HG03175 (cell line): Measurements from ENCODE around the gene PYGB.

Experiments used
- ATAC-seq: cut with Tn5 transposase; IDR thresholded peaks from one replicate; pipeline ENCODE4 v1.9.1; 2021; ENCODE audit warnings: mild to moderate bottlenecking, moderate library complexity; ENCODE audit not compliant: unreplicated experiment

Gene PYGB

GRCh38 chr20:25293507-25293906, 45.6 kb downstream of the PYGB start:
- no peak for ATAC-seq

GRCh38 chr20:25293910-25294458, 46.1 kb downstream of the PYGB start:
- ATAC-seq: no peak

- ATAC-seq: no peak
Measured at GRCh38 chr20:25294459-25295385, 46.8 kb downstream of the PYGB start.

GRCh38 chr20:25295386-25296093, 47.7 kb downstream of the PYGB start:
- no peak for ATAC-seq

- ATAC-seq: peak; percentile 29
Measured at GRCh38 chr20:25296094-25297093, 48.5 kb downstream of the PYGB start.

- peak; percentile 63 for ATAC-seq
Measured at GRCh38 chr20:25297141-25297905, 49.4 kb downstream of the PYGB start.

- ATAC-seq: no peak
Measured at GRCh38 chr20:25299806-25300205, 51.9 kb downstream of the PYGB start.

- no peak for ATAC-seq
Measured at GRCh38 chr20:25300496-25301170, 52.7 kb downstream of the PYGB start.

- no peak for ATAC-seq
Measured at GRCh38 chr20:25301357-25301920, 53.6 kb downstream of the PYGB start.

GRCh38 chr20:25302596-25302995, 54.7 kb downstream of the PYGB start:
- ATAC-seq: no peak

- ATAC-seq: no peak
Measured at GRCh38 chr20:25303292-25304024, 55.6 kb downstream of the PYGB start.

GRCh38 chr20:25304025-25304549, 56.2 kb downstream of the PYGB start:
- ATAC-seq: no peak

GRCh38 chr20:25306991-25307903, 59.4 kb downstream of the PYGB start:
- no peak for ATAC-seq

GRCh38 chr20:25308083-25308491, 60.2 kb downstream of the PYGB start:
- ATAC-seq: no peak

- ATAC-seq: no peak
Measured at GRCh38 chr20:25308671-25309394, 60.9 kb downstream of the PYGB start.
